A673 (cell line): ENCODE results near the gene APC2. TPM values are rescaled to one million over a fixed set of nuclear protein-coding genes. Genes with fewer than 3 reads are reported as not detected.

Experiments
- BruUV-seq: library from RNA; stranded (reverse); fragments of 400-500 nt; replicated peaks from 2 replicates; lab custom pipeline; 2021; lab: Mats Ljungman, UMichigan
- CTCF ChIA-PET: fragments of 300-600 bp; sonication (Branson Sonifier 250); formaldehyde crosslinking; loops from one replicate; lab custom pipeline; 2022; ENCODE audit warnings: antibody characterized with exemption; lab: Charles Lee
- POLR2A ChIA-PET: fragments of 300-600 bp; sonication (Branson Sonifier 250); formaldehyde crosslinking; loops from one replicate; lab custom pipeline; 2022; ENCODE audit warnings: antibody characterized with exemption; ENCODE audit not compliant: low non-redundant PET; lab: Charles Lee
- DNase-seq: peaks from one replicate; pipeline ENCODE4 v3.0.0-alpha.2; 2015; ENCODE audit warnings: low spot score
- H3K27ac ChIP-seq: fragments of 200-600 bp; sonication (generic); 2 replicates; pipeline ENCODE4 v1.5.1; 2016; ENCODE audit warnings: mixed run types, low read depth, mild to moderate bottlenecking, mixed read lengths, antibody characterized with exemption, low read length; ENCODE audit not compliant: poor library complexity, severe bottlenecking
- H3K27me3 ChIP-seq: fragments of 200-600 bp; sonication (generic); replicated peaks from 2 replicates; pipeline ENCODE4 v1.6.1; 2017; ENCODE audit warnings: mixed run types, low read depth, mild to moderate bottlenecking, mixed read lengths, antibody characterized with exemption, low read length; ENCODE audit not compliant: insufficient read depth, poor library complexity
- H3K36me3 ChIP-seq: fragments of 200-600 bp; sonication (generic); 2 replicates; pipeline ENCODE4 v1.6.1; 2016; ENCODE audit warnings: mixed run types, mild to moderate bottlenecking, mixed read lengths, antibody characterized with exemption, low read length; ENCODE audit not compliant: insufficient read depth, poor library complexity, severe bottlenecking
- H3K4me1 ChIP-seq: fragments of 200-600 bp; sonication (generic); 2 replicates; pipeline ENCODE4 v1.6.1; 2017; ENCODE audit warnings: mixed run types, mild to moderate bottlenecking, mixed read lengths, antibody characterized with exemption, low read length; ENCODE audit not compliant: insufficient read depth, poor library complexity, severe bottlenecking
- H3K4me3 ChIP-seq: fragments of 200-600 bp; sonication (generic); 2 replicates; pipeline ENCODE4 v1.5.1; 2016; ENCODE audit warnings: low read depth, mixed run types, mild to moderate bottlenecking, mixed read lengths, low read length; ENCODE audit not compliant: poor library complexity, severe bottlenecking
- H3K9me3 ChIP-seq: fragments of 200-600 bp; sonication (generic); 2 replicates; pipeline ENCODE4 v1.6.1; 2016; ENCODE audit warnings: mixed run types, low read depth, mild to moderate bottlenecking, mixed read lengths, antibody characterized with exemption, low read length; ENCODE audit not compliant: poor library complexity, severe bottlenecking
- CTCF ChIP-seq: fragments of 300-800, 200-600 bp; sonication (generic); conservative IDR thresholded peaks from 2 replicates; pipeline ENCODE4 v1.5.1; 2017; ENCODE audit warnings: low read depth, mild to moderate bottlenecking, antibody characterized with exemption, low read length, moderate library complexity, mixed read lengths
- EZH2 ChIP-seq: fragments of 200-600 bp; sonication (generic); IDR thresholded peaks from 2 replicates; pipeline ENCODE4 v1.6.1; 2017; ENCODE audit warnings: borderline replicate concordance, low read depth, mild to moderate bottlenecking, mixed read lengths, antibody characterized with exemption, low read length; ENCODE audit not compliant: poor library complexity, severe bottlenecking
- intact Hi-C: fragments of 100-400 bp; cut with micrococcal nuclease; formaldehyde crosslinking; loops from one replicate; pipeline ENCODE4 v1.10.0; 2022; ENCODE audit not compliant: unreplicated experiment
- total RNA-seq: library from RNA; stranded (reverse); gene quantifications from 2 replicates; pipeline ENCODE4 v1.2.3, GENCODE V29; 2021

The APC2 gene
- total RNA-seq, 1 experiment from 2014 or later, result 1.3 TPM

GRCh38 chr19:1467490-1468273 is 17.8 kb downstream of the APC2 start:
- peaks cover 24% of the 10 kb centered on the region for H3K4me1 ChIP-seq
- intact Hi-C loops, result no loop called here
- no TSS peak for BruUV-seq
- peak; percentile 71 for TF ChIP-seq EZH2
- TF ChIP-seq CTCF, result no peak
- H3K27me3 ChIP-seq, result peaks cover 65% of the 10 kb centered on the region
- no peak for DNase-seq
- no peaks in the 10 kb centered on the region for H3K36me3 ChIP-seq
- H3K9me3 ChIP-seq, result no peaks in the 10 kb centered on the region
- no peak overlapping the region for H3K27ac ChIP-seq
- ChIA-PET CTCF (no interaction called here), POLR2A (no interaction called here)
- H3K4me3 ChIP-seq, result no peak overlapping the region

- H3K4me1 ChIP-seq, result peaks cover 24% of the 10 kb centered on the region
Measured at GRCh38 chr19:1468274-1468820, 18.4 kb downstream of the APC2 start.

GRCh38 chr19:1468821-1469254 is 18.9 kb downstream of the APC2 start:
- no peak overlapping the region for H3K27ac ChIP-seq
- H3K4me3 ChIP-seq, result no peak overlapping the region
- H3K27me3 ChIP-seq, result peaks cover 65% of the 10 kb centered on the region

More at GRCh38 chr19:1468274-1468820, 18.4 kb downstream of the APC2 start:
- no peak overlapping the region for H3K4me3 ChIP-seq
- H3K9me3 ChIP-seq, result no peaks in the 10 kb centered on the region
- no TSS peak for BruUV-seq
- ChIA-PET POLR2A (no interaction called here), CTCF (no interaction called here)
- DNase-seq, result no peak
- intact Hi-C loops, result no loop called here
- TF ChIP-seq CTCF (no peak), EZH2 (peak; percentile 72)
- H3K27me3 ChIP-seq, result peaks cover 65% of the 10 kb centered on the region
- no peak overlapping the region for H3K27ac ChIP-seq
- H3K36me3 ChIP-seq, result no peaks in the 10 kb centered on the region

More at GRCh38 chr19:1468821-1469254, 18.9 kb downstream of the APC2 start:
- peaks cover 24% of the 10 kb centered on the region for H3K4me1 ChIP-seq
- ChIA-PET CTCF (no interaction called here), POLR2A (interaction anchor here (0.6 kb wide), 1 partner anchor 15 kb away, joined by 3 read pairs; no protein-coding TSS in a partner anchor)
- H3K36me3 ChIP-seq, result no peaks in the 10 kb centered on the region
- TF ChIP-seq CTCF (0 out of 2 replicates have a peak, but pooled peaks have one; percentile 25), EZH2 (peak; percentile 55)
- DNase-seq, result peak; percentile 65
- intact Hi-C loops, result no loop called here
- no TSS peak for BruUV-seq
- H3K9me3 ChIP-seq, result no peaks in the 10 kb centered on the region
